NB4 (cell line): Measurements from ENCODE around the gene MRNIP.
A peak's percentile ranks its signal among the peaks of the same experiment; 100 is the strongest.

Source experiments
- DNase-seq: peaks from one replicate; pipeline ENCODE4 v3.0.0; 2010; ENCODE audit warnings: low read depth
- H3K4me3 ChIP-seq: one replicate; pipeline ENCODE4 v1.5.1; 2011; ENCODE audit warnings: mild to moderate bottlenecking, low read depth, low read length, moderate library complexity
- CTCF ChIP-seq: IDR thresholded peaks from one replicate; pipeline ENCODE4 v1.5.1; 2012; ENCODE audit warnings: low read depth, low read length
- MAX ChIP-seq: IDR thresholded peaks from 2 replicates; pipeline ENCODE4 v1.6.1; 2011; ENCODE audit warnings: low read depth, low read length
- MYC ChIP-seq: IDR thresholded peaks from 2 replicates; pipeline ENCODE4 v1.6.1; 2011; ENCODE audit warnings: low read depth, low read length
- POLR2A ChIP-seq: IDR thresholded peaks from 2 replicates; pipeline ENCODE4 v1.6.1; 2011; ENCODE audit warnings: mild to moderate bottlenecking; ENCODE audit not compliant: insufficient read length; ENCODE audit errors: extremely low read depth

Gene MRNIP

GRCh38 chr5:179798771-179799643, 59.6 kb downstream of the MRNIP start:
- H3K4me3 ChIP-seq: no peak overlapping the region
- no peak for DNase-seq
- TF ChIP-seq CTCF (no peak), MYC (no peak), POLR2A (no peak), MAX (no peak)

GRCh38 chr5:179798144-179798770, 60.4 kb downstream of the MRNIP start:
- H3K4me3 ChIP-seq: no peak overlapping the region
- no peak for DNase-seq
- TF ChIP-seq CTCF (no peak), MYC (no peak), MAX (no peak), POLR2A (no peak)

- no peak for DNase-seq
- TF ChIP-seq CTCF (no peak), POLR2A (no peak), MAX (no peak), MYC (no peak)
- no peak overlapping the region for H3K4me3 ChIP-seq
Observed at GRCh38 chr5:179797741-179798140, 60.9 kb downstream of the MRNIP start.

- H3K4me3 ChIP-seq: peak overlapping the region; percentile 21
- TF ChIP-seq MAX (no peak), CTCF (no peak), POLR2A (no peak), MYC (no peak)
- DNase-seq: no peak
Observed at GRCh38 chr5:179796877-179797608, 61.6 kb downstream of the MRNIP start.

- TF ChIP-seq MYC: peak; percentile 47; the same call in 1 of the 2 replicates
- no peak; the same call in 1 of the 2 replicates for TF ChIP-seq MAX
- TF ChIP-seq CTCF: peak; percentile 8
- TF ChIP-seq POLR2A: no peak
- peak overlapping the region; percentile 34 for H3K4me3 ChIP-seq
- DNase-seq: peak; percentile 93
Observed at GRCh38 chr5:179795863-179796833, 62.5 kb downstream of the MRNIP start.
